ENCODE measurements around the gene PRKCZ.
A peak's percentile ranks its signal among the peaks of the same experiment; 100 is the strongest.

The PRKCZ gene

GRCh38 chr1:2159124-2159523 is 108.9 kb downstream of the PRKCZ start:
- DNase-seq (ENCODE audit: low read depth): no peak

GRCh38 chr1:2160451-2161300 is 110.5 kb downstream of the PRKCZ start:
- DNase-seq (ENCODE audit: low read depth): no peak

- no peak for DNase-seq (ENCODE audit: low read depth)
Measured at GRCh38 chr1:2163205-2163604, 113.0 kb downstream of the PRKCZ start.

- no peak for DNase-seq (ENCODE audit: low read depth)
Measured at GRCh38 chr1:2165646-2166045, 115.4 kb downstream of the PRKCZ start.

GRCh38 chr1:2166254-2166653 is 116.0 kb downstream of the PRKCZ start:
- no peak for DNase-seq (ENCODE audit: low read depth)

- DNase-seq (ENCODE audit: low read depth): no peak
Measured at GRCh38 chr1:2166695-2167094, 116.5 kb downstream of the PRKCZ start.

- no peak for DNase-seq (ENCODE audit: low read depth)
Measured at GRCh38 chr1:2168090-2168489, 117.9 kb downstream of the PRKCZ start.

GRCh38 chr1:2168535-2168934 is 118.3 kb downstream of the PRKCZ start:
- no peak for DNase-seq (ENCODE audit: low read depth)

GRCh38 chr1:2169200-2169836 is 119.1 kb downstream of the PRKCZ start:
- DNase-seq (ENCODE audit: low read depth): no peak

- no peak for DNase-seq (ENCODE audit: low read depth)
Measured at GRCh38 chr1:2170211-2170610, 120.0 kb downstream of the PRKCZ start.

GRCh38 chr1:2172012-2172411 is 121.8 kb downstream of the PRKCZ start:
- DNase-seq (ENCODE audit: low read depth): no peak

GRCh38 chr1:2172551-2173146 is 122.4 kb downstream of the PRKCZ start:
- DNase-seq (ENCODE audit: low read depth): no peak

- no peak for DNase-seq (ENCODE audit: low read depth)
Measured at GRCh38 chr1:2173546-2174347, 123.5 kb downstream of the PRKCZ start.

GRCh38 chr1:2174348-2175054 is 124.3 kb downstream of the PRKCZ start:
- peak; percentile 29 for DNase-seq (ENCODE audit: low read depth)

GRCh38 chr1:2175055-2175414 is 124.8 kb downstream of the PRKCZ start:
- no peak for DNase-seq (ENCODE audit: low read depth)

GRCh38 chr1:2175681-2176454 is 125.7 kb downstream of the PRKCZ start:
- DNase-seq (ENCODE audit: low read depth): no peak

GRCh38 chr1:2176615-2177014 is 126.4 kb downstream of the PRKCZ start:
- no peak for DNase-seq (ENCODE audit: low read depth)

GRCh38 chr1:2177541-2177940 is 127.3 kb downstream of the PRKCZ start:
- DNase-seq (ENCODE audit: low read depth): no peak

GRCh38 chr1:2177946-2178538 is 127.8 kb downstream of the PRKCZ start:
- DNase-seq (ENCODE audit: low read depth): no peak

GRCh38 chr1:2178875-2179274 is 128.7 kb downstream of the PRKCZ start:
- no peak for DNase-seq (ENCODE audit: low read depth)
